HCT116 (cell line): Measurements from ENCODE around the gene SCN8A. TPM values are rescaled to one million over a fixed set of nuclear protein-coding genes. Genes with fewer than 3 reads are reported as not detected.

Experiments
- ATAC-seq: fragments of 200-7000 bp; cut with Tn5 transposase; 2 replicates; pipeline ENCODE4 v1.9.1; 2020; ENCODE audit warnings: mild to moderate bottlenecking, moderate library complexity
- BruUV-seq: library from RNA; stranded (reverse); fragments of 400-500 nt; replicated peaks from 2 replicates; lab custom pipeline; 2021; lab: Mats Ljungman, UMichigan
- CTCF ChIA-PET: fragments of 300-600 bp; sonication (Branson Sonifier 250); formaldehyde crosslinking; loops from one replicate; lab custom pipeline; 2021; ENCODE audit warnings: antibody characterized with exemption; lab: Charles Lee
- POLR2A ChIA-PET: fragments of 300-600, 350-600 bp; sonication (Branson Sonifier 250); formaldehyde crosslinking; loops from one replicate; lab custom pipeline; 2021; ENCODE audit warnings: antibody characterized with exemption; lab: Charles Lee
- RAD21 ChIA-PET, 2 experiments: fragments of 300-600 bp; sonication (Branson Sonifier 250); formaldehyde crosslinking; loops; one replicate each; lab custom pipeline; 2023; ENCODE audit warnings: low total read pairs in 2 of 2; ENCODE audit not compliant: uncharacterized antibody in 2 of 2, unreplicated experiment in 2 of 2, low non-redundant PET in 1 of 2; lab: Charles Lee
- DNase-seq: peaks from one replicate; pipeline ENCODE4 v3.0.0-alpha.2; 2010; ENCODE audit warnings: low read depth, low spot score
- H2AFZ ChIP-seq: fragments of 200-600 bp; shearing (Covaris generic), sonication (generic); 2 replicates; pipeline ENCODE4 v1.6.1; 2017; ENCODE audit warnings: low read depth, mixed run types, mixed read lengths, antibody characterized with exemption, low read length; ENCODE audit not compliant: poor library complexity, severe bottlenecking
- H3K27ac ChIP-seq: 2 replicates; pipeline ENCODE4 v1.5.1; 2012; ENCODE audit warnings: low read depth, low read length
- H3K27me3 ChIP-seq: fragments of 200-600 bp; sonication (generic); 2 replicates; pipeline ENCODE4 v1.6.1; 2016; ENCODE audit warnings: mixed run types, low read length, mixed read lengths; ENCODE audit not compliant: insufficient read depth
- H3K36me3 ChIP-seq, 2 experiments: fragments of 200-500 bp in 1 of 2; fragments of 200-600 bp in 1 of 2; sonication (Bioruptor generic) in 1 of 2; sonication (generic) in 1 of 2; 2 replicates each; pipeline versions ENCODE4 v1.5.1 to v1.6.1; 2014 to 2016; ENCODE audit warnings: low read length in 2 of 2, inconsistent platforms in 1 of 2, mixed read lengths in 1 of 2, mixed run types in 1 of 2; ENCODE audit not compliant: insufficient read depth in 2 of 2, control insufficient read depth in 1 of 2
- H3K4me1 ChIP-seq, 2 experiments: fragments of 200-600 bp in 1 of 2; sonication (generic) in 1 of 2; 2 replicates each; pipeline versions ENCODE4 v1.5.1 to v1.6.1; 2012 to 2017; ENCODE audit warnings: low read length in 2 of 2, inconsistent platforms in 1 of 2, mild to moderate bottlenecking in 1 of 2, mixed read lengths in 1 of 2, mixed run types in 1 of 2, moderate library complexity in 1 of 2; ENCODE audit not compliant: insufficient read depth in 2 of 2, control insufficient read depth in 1 of 2
- H3K4me2 ChIP-seq: fragments of 200-600 bp; sonication (generic); 2 replicates; pipeline ENCODE4 v1.6.1; 2017; ENCODE audit warnings: mixed run types, low read length, mixed read lengths
- H3K4me3 ChIP-seq, 2 experiments: fragments of 200-600 bp in 1 of 2; sonication (generic) in 1 of 2; replicated peaks in 1 of 2; 2 replicates each; pipeline ENCODE4 v1.5.1; 2011 to 2016; ENCODE audit warnings: low read length in 2 of 2, control low read depth in 1 of 2, low read depth in 1 of 2, mild to moderate bottlenecking in 1 of 2, mixed read lengths in 1 of 2, mixed run types in 1 of 2
- H3K79me2 ChIP-seq: fragments of 200-600 bp; sonication (generic); 2 replicates; pipeline ENCODE4 v1.6.1; 2017; ENCODE audit warnings: mild to moderate bottlenecking, mixed run types, low read length, moderate library complexity, mixed read lengths; ENCODE audit not compliant: insufficient read depth
- H3K9ac ChIP-seq: fragments of 200-600 bp; sonication (generic); 2 replicates; pipeline ENCODE4 v1.6.1; 2016; ENCODE audit warnings: low read length, mixed read lengths
- H3K9me2 ChIP-seq: fragments of 200-600 bp; sonication (generic), shearing (Covaris generic); 2 replicates; pipeline ENCODE4 v1.6.1; 2017; ENCODE audit warnings: mixed run types, mild to moderate bottlenecking, moderate library complexity; ENCODE audit not compliant: insufficient read depth
- H3K9me3 ChIP-seq, 2 experiments: fragments of 200-500 bp in 1 of 2; fragments of 200-600 bp in 1 of 2; sonication (Bioruptor generic) in 1 of 2; sonication (generic) in 1 of 2; 2 replicates each; pipeline ENCODE4 v1.6.1; 2014 to 2017; ENCODE audit warnings: low read length in 2 of 2, mixed read lengths in 2 of 2, inconsistent platforms in 1 of 2, low read depth in 1 of 2, mild to moderate bottlenecking in 1 of 2, mixed run types in 1 of 2, moderate library complexity in 1 of 2; ENCODE audit not compliant: control insufficient read depth in 1 of 2, insufficient read depth in 1 of 2
- H4K20me1 ChIP-seq: fragments of 200-600 bp; sonication (generic), shearing (Covaris generic); 2 replicates; pipeline ENCODE4 v1.6.1; 2017; ENCODE audit warnings: mixed run types, mild to moderate bottlenecking, moderate library complexity; ENCODE audit not compliant: insufficient read depth
- CBX3 ChIP-seq: IDR thresholded peaks from 2 replicates; pipeline ENCODE4 v1.6.1; 2012; ENCODE audit warnings: low read depth
- ELF1 ChIP-seq: IDR thresholded peaks from 2 replicates; pipeline ENCODE4 v1.6.1; 2012; ENCODE audit warnings: low read depth, borderline replicate concordance
- EZH2 ChIP-seq: fragments of 200-600 bp; sonication (generic); IDR thresholded peaks from 2 replicates; pipeline ENCODE4 v1.6.1; 2017; ENCODE audit warnings: antibody characterized with exemption, mixed run types
- EZH2phosphoT487 ChIP-seq: fragments of 200-600 bp; IDR thresholded peaks from 2 replicates; pipeline ENCODE4 v1.6.1; 2018; ENCODE audit warnings: antibody characterized with exemption, borderline replicate concordance
- FOSL1 ChIP-seq: IDR thresholded peaks from 2 replicates; pipeline ENCODE4 v1.6.1; 2012; ENCODE audit warnings: low read depth
- JUND ChIP-seq: IDR thresholded peaks from 2 replicates; pipeline ENCODE4 v1.6.1; 2012
- POLR2A ChIP-seq: IDR thresholded peaks from 2 replicates; pipeline ENCODE4 v1.7.0; 2011; ENCODE audit warnings: borderline replicate concordance; ENCODE audit not compliant: insufficient read depth, insufficient read length; ENCODE audit errors: extremely low read depth
- POLR2AphosphoS5 ChIP-seq: IDR thresholded peaks from 2 replicates; pipeline ENCODE4 v1.6.1; 2011; ENCODE audit warnings: mild to moderate bottlenecking, low read depth, low read length, moderate library complexity
- RAD21 ChIP-seq: IDR thresholded peaks from 2 replicates; pipeline ENCODE4 v1.6.1; 2012; ENCODE audit warnings: low read depth, mild to moderate bottlenecking
- SIN3A ChIP-seq: IDR thresholded peaks from 2 replicates; pipeline ENCODE4 v1.6.1; 2012; ENCODE audit warnings: low read depth
- SP1 ChIP-seq: IDR thresholded peaks from 2 replicates; pipeline ENCODE4 v1.6.1; 2012; ENCODE audit warnings: low read depth
- SRF ChIP-seq: IDR thresholded peaks from 2 replicates; pipeline ENCODE4 v1.6.1; 2012; ENCODE audit warnings: low read depth
- TCF7L2 ChIP-seq: IDR thresholded peaks from 2 replicates; pipeline ENCODE4 v1.7.0; 2011; ENCODE audit warnings: borderline replicate concordance, inconsistent platforms; ENCODE audit not compliant: insufficient read depth, insufficient read length; ENCODE audit errors: extremely low read depth
- ZFX ChIP-seq: fragments of 450-650 bp; IDR thresholded peaks from 2 replicates; pipeline ENCODE4 v1.6.1; 2017
- ZNF274 ChIP-seq: fragments of 200-500 bp; sonication (Bioruptor generic); IDR thresholded peaks from 2 replicates; pipeline ENCODE4 v1.6.1; 2014; ENCODE audit warnings: mild to moderate bottlenecking, low read depth, low read length, inconsistent platforms
- intact Hi-C: fragments of 100-400 bp; cut with micrococcal nuclease; formaldehyde crosslinking; loops from 2 replicates; pipeline ENCODE4 v1.10.0; 2022
- total RNA-seq: library from RNA; stranded (reverse); gene quantifications from one replicate; pipeline ENCODE4 v1.2.1, GENCODE V29; 2021; ENCODE audit not compliant: unreplicated experiment
- TF ChIP-seq, protein P1 (sequence below): IDR thresholded peaks from 2 replicates; pipeline ENCODE4 v1.6.1; 2012; ENCODE audit warnings: low read depth
- TF ChIP-seq, protein P2 (sequence below), 3 experiments: fragments of 200-600 bp in 1 of 3; sonication (generic) in 1 of 3; IDR thresholded peaks in 2 of 3; conservative IDR thresholded peaks in 1 of 3; 2 replicates each; pipeline ENCODE4 v1.5.1; 2012 to 2017; ENCODE audit warnings: low read depth in 2 of 3, low read length in 2 of 3, antibody characterized with exemption in 1 of 3, borderline replicate concordance in 1 of 3, control low read depth in 1 of 3, mild to moderate bottlenecking in 1 of 3, mixed read lengths in 1 of 3, mixed run types in 1 of 3, moderate library complexity in 1 of 3; ENCODE audit not compliant: insufficient read depth in 1 of 3
- TF ChIP-seq, protein P3 (sequence below): IDR thresholded peaks from 2 replicates; pipeline ENCODE4 v1.6.1; 2012
- TF ChIP-seq, protein P4 (sequence below): IDR thresholded peaks from 2 replicates; pipeline ENCODE4 v1.6.1; 2012
- TF ChIP-seq, protein P5 (sequence below): IDR thresholded peaks from 2 replicates; pipeline ENCODE4 v1.6.1; 2011; ENCODE audit warnings: mild to moderate bottlenecking, low read length, moderate library complexity; ENCODE audit not compliant: insufficient replicate concordance; ENCODE audit errors: extremely low read depth

The SCN8A gene
- total RNA-seq, 1 experiment from 2014 or later = 7.1 TPM

DNA sequence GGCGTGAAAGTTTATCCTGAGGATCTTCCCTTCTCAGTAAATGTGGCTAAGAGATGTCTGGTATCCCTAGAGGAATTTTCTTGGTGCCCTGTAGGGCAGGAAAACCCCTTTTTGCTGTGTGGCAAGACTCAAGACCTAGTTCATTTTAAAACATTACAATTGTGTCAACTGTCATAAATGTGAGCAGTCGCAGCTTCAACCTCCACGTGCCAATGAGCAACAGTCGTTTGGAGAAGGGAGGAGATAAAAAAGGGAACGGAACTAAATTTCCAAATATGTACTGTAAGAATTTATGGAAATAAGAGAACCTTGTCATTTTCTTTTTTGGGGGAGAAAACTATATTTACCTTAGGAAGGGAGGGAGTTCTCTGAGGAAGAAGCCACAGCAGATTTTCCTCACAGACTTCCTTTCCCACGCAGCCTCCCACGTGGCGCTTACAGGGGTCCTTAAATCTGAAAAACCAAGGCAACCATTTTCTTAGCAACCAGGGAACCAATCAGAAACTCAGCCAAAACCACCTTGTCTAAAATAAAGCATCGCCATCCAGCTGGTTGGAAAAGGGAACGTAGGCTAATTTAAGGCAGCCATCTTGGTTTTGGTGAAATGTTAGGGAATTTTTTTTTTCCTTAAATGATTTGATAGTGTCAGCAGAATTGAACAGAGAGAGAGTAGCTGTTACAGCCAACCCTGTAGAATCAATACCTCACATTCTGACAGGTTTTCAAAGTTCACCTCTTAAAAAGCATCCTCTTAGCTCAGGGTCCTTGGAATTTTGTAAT is 158.4 kb downstream of the SCN8A start:
- BruUV-seq = no TSS peak
- Histone ChIP-seq H3K9me3 (no peaks in the 10 kb centered on the region), H3K79me2 (no peaks in the 10 kb centered on the region), H2AFZ (no peak overlapping the region), H3K4me3 (no peak overlapping the region), H3K4me1 (no peaks in the 10 kb centered on the region), H3K9ac (no peak overlapping the region), H3K9me2 (no peaks in the 10 kb centered on the region), H3K4me2 (no peak overlapping the region), H3K27ac (no peak overlapping the region), H3K36me3 (no peaks in the 10 kb centered on the region), H4K20me1 (no peaks in the 10 kb centered on the region), H3K27me3 (no peaks in the 10 kb centered on the region)
- DNase-seq (no peak), ATAC-seq (no peak)
- intact Hi-C loops = no loop called here
- RAD21 ChIA-PET = no interaction called here
- CTCF ChIA-PET = no interaction called here
- POLR2A ChIA-PET = no interaction called here
- no peak for TF ChIP-seq SIN3A
- no peak for TF ChIP-seq EZH2
- no peak for TF ChIP-seq ZFX
- no peak for TF ChIP-seq JUND
- TF ChIP-seq TCF7L2 = no peak
- no peak for TF ChIP-seq CBX3
- TF ChIP-seq RAD21 = no peak
- TF ChIP-seq EZH2phosphoT487 = no peak
- TF ChIP-seq, protein P1, sequence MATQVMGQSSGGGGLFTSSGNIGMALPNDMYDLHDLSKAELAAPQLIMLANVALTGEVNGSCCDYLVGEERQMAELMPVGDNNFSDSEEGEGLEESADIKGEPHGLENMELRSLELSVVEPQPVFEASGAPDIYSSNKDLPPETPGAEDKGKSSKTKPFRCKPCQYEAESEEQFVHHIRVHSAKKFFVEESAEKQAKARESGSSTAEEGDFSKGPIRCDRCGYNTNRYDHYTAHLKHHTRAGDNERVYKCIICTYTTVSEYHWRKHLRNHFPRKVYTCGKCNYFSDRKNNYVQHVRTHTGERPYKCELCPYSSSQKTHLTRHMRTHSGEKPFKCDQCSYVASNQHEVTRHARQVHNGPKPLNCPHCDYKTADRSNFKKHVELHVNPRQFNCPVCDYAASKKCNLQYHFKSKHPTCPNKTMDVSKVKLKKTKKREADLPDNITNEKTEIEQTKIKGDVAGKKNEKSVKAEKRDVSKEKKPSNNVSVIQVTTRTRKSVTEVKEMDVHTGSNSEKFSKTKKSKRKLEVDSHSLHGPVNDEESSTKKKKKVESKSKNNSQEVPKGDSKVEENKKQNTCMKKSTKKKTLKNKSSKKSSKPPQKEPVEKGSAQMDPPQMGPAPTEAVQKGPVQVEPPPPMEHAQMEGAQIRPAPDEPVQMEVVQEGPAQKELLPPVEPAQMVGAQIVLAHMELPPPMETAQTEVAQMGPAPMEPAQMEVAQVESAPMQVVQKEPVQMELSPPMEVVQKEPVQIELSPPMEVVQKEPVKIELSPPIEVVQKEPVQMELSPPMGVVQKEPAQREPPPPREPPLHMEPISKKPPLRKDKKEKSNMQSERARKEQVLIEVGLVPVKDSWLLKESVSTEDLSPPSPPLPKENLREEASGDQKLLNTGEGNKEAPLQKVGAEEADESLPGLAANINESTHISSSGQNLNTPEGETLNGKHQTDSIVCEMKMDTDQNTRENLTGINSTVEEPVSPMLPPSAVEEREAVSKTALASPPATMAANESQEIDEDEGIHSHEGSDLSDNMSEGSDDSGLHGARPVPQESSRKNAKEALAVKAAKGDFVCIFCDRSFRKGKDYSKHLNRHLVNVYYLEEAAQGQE = no peak
- no peak for TF ChIP-seq ELF1
- no peak for TF ChIP-seq FOSL1
- TF ChIP-seq SP1 = no peak
- TF ChIP-seq, protein P2, sequence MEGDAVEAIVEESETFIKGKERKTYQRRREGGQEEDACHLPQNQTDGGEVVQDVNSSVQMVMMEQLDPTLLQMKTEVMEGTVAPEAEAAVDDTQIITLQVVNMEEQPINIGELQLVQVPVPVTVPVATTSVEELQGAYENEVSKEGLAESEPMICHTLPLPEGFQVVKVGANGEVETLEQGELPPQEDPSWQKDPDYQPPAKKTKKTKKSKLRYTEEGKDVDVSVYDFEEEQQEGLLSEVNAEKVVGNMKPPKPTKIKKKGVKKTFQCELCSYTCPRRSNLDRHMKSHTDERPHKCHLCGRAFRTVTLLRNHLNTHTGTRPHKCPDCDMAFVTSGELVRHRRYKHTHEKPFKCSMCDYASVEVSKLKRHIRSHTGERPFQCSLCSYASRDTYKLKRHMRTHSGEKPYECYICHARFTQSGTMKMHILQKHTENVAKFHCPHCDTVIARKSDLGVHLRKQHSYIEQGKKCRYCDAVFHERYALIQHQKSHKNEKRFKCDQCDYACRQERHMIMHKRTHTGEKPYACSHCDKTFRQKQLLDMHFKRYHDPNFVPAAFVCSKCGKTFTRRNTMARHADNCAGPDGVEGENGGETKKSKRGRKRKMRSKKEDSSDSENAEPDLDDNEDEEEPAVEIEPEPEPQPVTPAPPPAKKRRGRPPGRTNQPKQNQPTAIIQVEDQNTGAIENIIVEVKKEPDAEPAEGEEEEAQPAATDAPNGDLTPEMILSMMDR (IDR thresholded peaks at IDR 0.05 in 2 of 3, conservative IDR thresholded peaks at IDR 0.05 in 1 of 3; ENCODE audit: borderline replicate concordance in 1 of 3, insufficient read depth in 1 of 3, low read depth in 2 of 3, low read length in 2 of 3) = no peak
- TF ChIP-seq, protein P3, sequence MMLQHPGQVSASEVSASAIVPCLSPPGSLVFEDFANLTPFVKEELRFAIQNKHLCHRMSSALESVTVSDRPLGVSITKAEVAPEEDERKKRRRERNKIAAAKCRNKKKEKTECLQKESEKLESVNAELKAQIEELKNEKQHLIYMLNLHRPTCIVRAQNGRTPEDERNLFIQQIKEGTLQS = no peak
- TF ChIP-seq SRF = no peak
- no peak for TF ChIP-seq ZNF274
- TF ChIP-seq, protein P4, sequence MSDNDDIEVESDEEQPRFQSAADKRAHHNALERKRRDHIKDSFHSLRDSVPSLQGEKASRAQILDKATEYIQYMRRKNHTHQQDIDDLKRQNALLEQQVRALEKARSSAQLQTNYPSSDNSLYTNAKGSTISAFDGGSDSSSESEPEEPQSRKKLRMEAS = no peak
- TF ChIP-seq, protein P5, sequence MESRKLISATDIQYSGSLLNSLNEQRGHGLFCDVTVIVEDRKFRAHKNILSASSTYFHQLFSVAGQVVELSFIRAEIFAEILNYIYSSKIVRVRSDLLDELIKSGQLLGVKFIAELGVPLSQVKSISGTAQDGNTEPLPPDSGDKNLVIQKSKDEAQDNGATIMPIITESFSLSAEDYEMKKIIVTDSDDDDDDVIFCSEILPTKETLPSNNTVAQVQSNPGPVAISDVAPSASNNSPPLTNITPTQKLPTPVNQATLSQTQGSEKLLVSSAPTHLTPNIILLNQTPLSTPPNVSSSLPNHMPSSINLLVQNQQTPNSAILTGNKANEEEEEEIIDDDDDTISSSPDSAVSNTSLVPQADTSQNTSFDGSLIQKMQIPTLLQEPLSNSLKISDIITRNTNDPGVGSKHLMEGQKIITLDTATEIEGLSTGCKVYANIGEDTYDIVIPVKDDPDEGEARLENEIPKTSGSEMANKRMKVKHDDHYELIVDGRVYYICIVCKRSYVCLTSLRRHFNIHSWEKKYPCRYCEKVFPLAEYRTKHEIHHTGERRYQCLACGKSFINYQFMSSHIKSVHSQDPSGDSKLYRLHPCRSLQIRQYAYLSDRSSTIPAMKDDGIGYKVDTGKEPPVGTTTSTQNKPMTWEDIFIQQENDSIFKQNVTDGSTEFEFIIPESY = no peak
- TF ChIP-seq POLR2AphosphoS5 = no peak
- no peak for TF ChIP-seq POLR2A
- TF ChIP-seq, all 23 proteins: peak for 0
